SK-N-SH (cell line): ENCODE results near the gene CTBP2.

Source experiments
- EZH2phosphoT487 ChIP-seq: fragments of 200-600 bp; sonication (generic); IDR thresholded peaks from 2 replicates; pipeline ENCODE4 v1.6.1; 2017; ENCODE audit warnings: low read depth, mixed run types, mild to moderate bottlenecking, antibody characterized with exemption, moderate library complexity, borderline replicate concordance
- NFIC ChIP-seq: IDR thresholded peaks from 2 replicates; pipeline ENCODE4 v1.4.0; 2012; ENCODE audit warnings: borderline replicate concordance
- RFX5 ChIP-seq: IDR thresholded peaks from 2 replicates; pipeline ENCODE4 v1.6.1; 2012; ENCODE audit warnings: mild to moderate bottlenecking, improper control_type of control experiment, low read length
- YY1 ChIP-seq: IDR thresholded peaks from 2 replicates; pipeline ENCODE4 v1.4.0; 2012; ENCODE audit warnings: low read depth, mild to moderate bottlenecking
- TF ChIP-seq, protein P1 (sequence below): fragments of 200-600 bp; sonication (generic); IDR thresholded peaks from 2 replicates; pipeline ENCODE4 v1.6.1; 2017; ENCODE audit warnings: antibody characterized with exemption, mild to moderate bottlenecking, moderate library complexity

DNA sequence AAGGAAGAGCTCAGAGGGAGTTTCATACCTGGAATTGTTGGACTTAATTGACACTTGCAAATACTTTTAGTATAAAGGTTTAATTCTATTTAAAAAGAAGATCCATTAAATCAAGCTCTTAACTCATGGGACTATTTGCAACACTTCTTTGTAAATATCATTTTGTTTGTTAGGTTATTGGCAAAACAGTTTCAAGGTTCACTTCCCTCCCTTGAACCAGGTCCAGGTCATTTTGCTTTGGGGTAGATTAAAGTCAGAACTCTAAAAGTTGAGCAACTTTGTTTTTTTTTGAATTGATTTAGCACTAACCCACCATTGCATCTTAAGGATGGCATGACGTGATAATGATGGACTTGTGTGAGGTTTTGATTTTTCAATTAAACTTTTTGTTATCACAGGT lies 172.6 kb downstream of the CTBP2 start:
- TF ChIP-seq, protein P1, sequence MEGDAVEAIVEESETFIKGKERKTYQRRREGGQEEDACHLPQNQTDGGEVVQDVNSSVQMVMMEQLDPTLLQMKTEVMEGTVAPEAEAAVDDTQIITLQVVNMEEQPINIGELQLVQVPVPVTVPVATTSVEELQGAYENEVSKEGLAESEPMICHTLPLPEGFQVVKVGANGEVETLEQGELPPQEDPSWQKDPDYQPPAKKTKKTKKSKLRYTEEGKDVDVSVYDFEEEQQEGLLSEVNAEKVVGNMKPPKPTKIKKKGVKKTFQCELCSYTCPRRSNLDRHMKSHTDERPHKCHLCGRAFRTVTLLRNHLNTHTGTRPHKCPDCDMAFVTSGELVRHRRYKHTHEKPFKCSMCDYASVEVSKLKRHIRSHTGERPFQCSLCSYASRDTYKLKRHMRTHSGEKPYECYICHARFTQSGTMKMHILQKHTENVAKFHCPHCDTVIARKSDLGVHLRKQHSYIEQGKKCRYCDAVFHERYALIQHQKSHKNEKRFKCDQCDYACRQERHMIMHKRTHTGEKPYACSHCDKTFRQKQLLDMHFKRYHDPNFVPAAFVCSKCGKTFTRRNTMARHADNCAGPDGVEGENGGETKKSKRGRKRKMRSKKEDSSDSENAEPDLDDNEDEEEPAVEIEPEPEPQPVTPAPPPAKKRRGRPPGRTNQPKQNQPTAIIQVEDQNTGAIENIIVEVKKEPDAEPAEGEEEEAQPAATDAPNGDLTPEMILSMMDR, result no peak
- TF ChIP-seq EZH2phosphoT487, result no peak
- no peak for TF ChIP-seq NFIC
- TF ChIP-seq YY1, result no peak
- no peak for TF ChIP-seq RFX5
